HUES48 (cell line): ENCODE results near the gene CEBPZOS.
"Not testable (repeated sequence)": the region's sequence is repeated elsewhere in the genome, so short reads cannot be mapped to it uniquely, and the experiment has no call there.

Source experiments
- H3K27ac ChIP-seq: one replicate; pipeline ENCODE4 v1.7.0; 2013; ENCODE audit warnings: low read depth, low read length, inconsistent platforms
- H3K27me3 ChIP-seq: 2 replicates; pipeline ENCODE4 v1.6.1; 2013; ENCODE audit warnings: mild to moderate bottlenecking, low read length; ENCODE audit not compliant: control insufficient read depth, insufficient read depth
- H3K36me3 ChIP-seq: 2 replicates; pipeline ENCODE4 v1.6.1; 2013; ENCODE audit warnings: low read length; ENCODE audit not compliant: control insufficient read depth, insufficient read depth
- H3K4me1 ChIP-seq: 2 replicates; pipeline ENCODE4 v1.6.1; 2013; ENCODE audit warnings: mild to moderate bottlenecking, low read length; ENCODE audit not compliant: control insufficient read depth, insufficient read depth
- H3K4me3 ChIP-seq: 2 replicates; pipeline ENCODE4 v1.5.1; 2013; ENCODE audit warnings: mild to moderate bottlenecking, low read depth, low read length
- H3K9ac ChIP-seq: 2 replicates; pipeline ENCODE4 v1.6.1; 2013; ENCODE audit warnings: mild to moderate bottlenecking, low read depth, low read length, moderate library complexity
- H3K9me3 ChIP-seq: 2 replicates; pipeline ENCODE4 v1.6.1; 2013; ENCODE audit warnings: low read length; ENCODE audit not compliant: control insufficient read depth, insufficient read depth

CEBPZOS gene

GRCh38 chr2:37191747-37192146 is 4.5 kb upstream of the CEBPZOS start:
- H3K36me3 ChIP-seq, result no peaks in the 10 kb centered on the region
- H3K27me3 ChIP-seq, result no peaks in the 10 kb centered on the region
- H3K9me3 ChIP-seq, result no peaks in the 10 kb centered on the region
- no peak overlapping the region for H3K4me3 ChIP-seq
- H3K4me1 ChIP-seq, result peaks cover 36% of the 10 kb centered on the region
- peak overlapping the region; percentile 49 for H3K27ac ChIP-seq
- H3K9ac ChIP-seq, result no peak overlapping the region

- Histone ChIP-seq H3K36me3 (no peaks in the 10 kb centered on the region), H3K9ac (no peak overlapping the region), H3K9me3 (no peaks in the 10 kb centered on the region), H3K27ac (peak overlapping the region; percentile 49), H3K27me3 (no peaks in the 10 kb centered on the region), H3K4me1 (peaks cover 36% of the 10 kb centered on the region), H3K4me3 (no peak overlapping the region)
Observed at GRCh38 chr2:37192551-37192950, 3.7 kb upstream of the CEBPZOS start.

- Histone ChIP-seq H3K36me3 (peaks cover 19% of the 10 kb centered on the region), H3K4me3 (peak overlapping the region; percentile 87), H3K4me1 (peaks cover 49% of the 10 kb centered on the region)
- H3K9ac ChIP-seq, H3K27ac ChIP-seq, H3K27me3 ChIP-seq, H3K9me3 ChIP-seq: not testable (repeated sequence)
Observed at GRCh38 chr2:37195862-37196319, 405 bp upstream of the CEBPZOS start.

- peak overlapping the region; percentile 89 for H3K27ac ChIP-seq
- H3K4me3 ChIP-seq, result peak overlapping the region; percentile 87
- peaks cover 8% of the 10 kb centered on the region for H3K9me3 ChIP-seq
- H3K9ac ChIP-seq, result peak overlapping the region; percentile 42; the same call in 1 of the 2 replicates
- H3K36me3 ChIP-seq, result peaks cover 47% of the 10 kb centered on the region
- H3K4me1 ChIP-seq, result peaks cover 39% of the 10 kb centered on the region
- H3K27me3 ChIP-seq, result no peaks in the 10 kb centered on the region
Observed at GRCh38 chr2:37198681-37199065, 2.4 kb downstream of the CEBPZOS start.

- Histone ChIP-seq H3K27ac (peak overlapping the region; percentile 31), H3K36me3 (peaks cover 63% of the 10 kb centered on the region), H3K27me3 (no peaks in the 10 kb centered on the region), H3K9me3 (peaks cover 13% of the 10 kb centered on the region), H3K4me1 (peaks cover 55% of the 10 kb centered on the region), H3K9ac (no peak overlapping the region), H3K4me3 (no peak overlapping the region)
Observed at GRCh38 chr2:37201208-37201607, 4.9 kb downstream of the CEBPZOS start.

- H3K27me3 ChIP-seq, result no peaks in the 10 kb centered on the region
- peaks cover 18% of the 10 kb centered on the region for H3K9me3 ChIP-seq
- no peak overlapping the region for H3K4me3 ChIP-seq
- H3K36me3 ChIP-seq, result peaks cover 69% of the 10 kb centered on the region
- H3K27ac ChIP-seq, result peak overlapping the region; percentile 25
- peaks cover 60% of the 10 kb centered on the region for H3K4me1 ChIP-seq
- H3K9ac ChIP-seq, result no peak overlapping the region
Observed at GRCh38 chr2:37201766-37202165, 5.5 kb downstream of the CEBPZOS start.

- Histone ChIP-seq H3K27me3 (no peaks in the 10 kb centered on the region), H3K27ac (no peak overlapping the region), H3K4me1 (peaks cover 56% of the 10 kb centered on the region), H3K9ac (no peak overlapping the region), H3K36me3 (peaks cover 88% of the 10 kb centered on the region), H3K4me3 (no peak overlapping the region), H3K9me3 (peaks cover 36% of the 10 kb centered on the region)
Observed at GRCh38 chr2:37203708-37204107, 7.4 kb downstream of the CEBPZOS start.

GRCh38 chr2:37205071-37205661 is 8.9 kb downstream of the CEBPZOS start:
- not testable (repeated sequence) for H3K27me3 ChIP-seq
- Histone ChIP-seq H3K4me1 (peaks cover 41% of the 10 kb centered on the region), H3K9ac (peak overlapping the region; percentile 57), H3K36me3 (peaks cover 91% of the 10 kb centered on the region), H3K4me3 (peak overlapping the region; percentile 25; the same call in 1 of the 2 replicates), H3K27ac (peak overlapping the region; percentile 96), H3K9me3 (peaks cover 51% of the 10 kb centered on the region)

GRCh38 chr2:37205689-37206341 is 9.5 kb downstream of the CEBPZOS start:
- peaks cover 91% of the 10 kb centered on the region for H3K36me3 ChIP-seq
- H3K4me3 ChIP-seq, result peak overlapping the region; percentile 25; the same call in 1 of the 2 replicates
- H3K9me3 ChIP-seq, result peaks cover 54% of the 10 kb centered on the region
- peak overlapping the region; percentile 49 for H3K9ac ChIP-seq
- peak overlapping the region; percentile 96 for H3K27ac ChIP-seq
- H3K27me3 ChIP-seq, result no peaks in the 10 kb centered on the region
- peaks cover 35% of the 10 kb centered on the region for H3K4me1 ChIP-seq

GRCh38 chr2:37206760-37207159 is 10.5 kb downstream of the CEBPZOS start:
- not testable (repeated sequence) for H3K9ac ChIP-seq, H3K27me3 ChIP-seq, H3K4me3 ChIP-seq
- H3K36me3 ChIP-seq, result peaks cover 91% of the 10 kb centered on the region
- H3K27ac ChIP-seq, result peak overlapping the region; percentile 96
- H3K9me3 ChIP-seq, result peaks cover 59% of the 10 kb centered on the region
- peaks cover 27% of the 10 kb centered on the region for H3K4me1 ChIP-seq

GRCh38 chr2:37211212-37211611 is 14.9 kb downstream of the CEBPZOS start:
- peaks cover 47% of the 10 kb centered on the region for H3K9me3 ChIP-seq
- peaks cover 100% of the 10 kb centered on the region for H3K36me3 ChIP-seq
- H3K27ac ChIP-seq, result no peak overlapping the region
- no peaks in the 10 kb centered on the region for H3K27me3 ChIP-seq
- H3K4me1 ChIP-seq, result peaks cover 8% of the 10 kb centered on the region
- H3K4me3 ChIP-seq, result no peak overlapping the region
- H3K9ac ChIP-seq, result no peak overlapping the region
